ENCODE results near the gene KRTAP17-1.
"Not testable (repeated sequence)": the region's sequence is repeated elsewhere in the genome, so short reads cannot be mapped to it uniquely, and the experiment has no call there.

Gene KRTAP17-1, protein sequence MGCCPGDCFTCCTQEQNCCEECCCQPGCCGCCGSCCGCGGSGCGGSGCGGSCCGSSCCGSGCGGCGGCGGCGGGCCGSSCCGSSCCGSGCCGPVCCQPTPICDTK

DNA sequence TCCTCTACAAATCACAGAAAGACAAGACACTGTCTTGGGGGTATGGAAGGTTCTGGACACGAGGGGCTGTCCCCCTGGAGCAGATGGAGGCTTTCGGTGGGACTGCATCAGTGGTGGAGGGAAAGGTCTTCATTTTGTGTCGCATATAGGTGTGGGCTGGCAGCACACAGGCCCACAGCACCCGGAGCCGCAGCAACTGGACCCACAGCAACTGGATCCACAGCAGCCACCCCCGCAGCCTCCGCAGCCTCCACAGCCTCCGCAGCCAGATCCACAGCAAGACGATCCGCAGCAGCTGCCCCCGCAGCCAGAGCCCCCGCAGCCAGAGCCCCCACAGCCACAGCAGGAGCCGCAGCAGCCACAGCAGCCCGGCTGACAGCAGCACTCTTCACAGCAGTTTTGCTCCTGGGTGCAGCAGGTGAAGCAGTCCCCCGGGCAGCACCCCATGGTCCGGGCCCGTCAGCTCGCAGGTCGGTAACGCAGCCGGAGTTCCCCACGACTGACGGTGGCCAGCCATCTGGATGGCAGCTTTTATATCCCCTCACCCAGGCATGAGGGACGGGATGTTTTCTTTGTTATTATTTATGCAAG is at the start of gene KRTAP17-1:
KRTAP17-1 (minus strand) TSS at position 507 of the 591 bp plus-strand sequence; CDS start at position 447, 60 bp downstream.
- no peak for DNase-seq

DNA sequence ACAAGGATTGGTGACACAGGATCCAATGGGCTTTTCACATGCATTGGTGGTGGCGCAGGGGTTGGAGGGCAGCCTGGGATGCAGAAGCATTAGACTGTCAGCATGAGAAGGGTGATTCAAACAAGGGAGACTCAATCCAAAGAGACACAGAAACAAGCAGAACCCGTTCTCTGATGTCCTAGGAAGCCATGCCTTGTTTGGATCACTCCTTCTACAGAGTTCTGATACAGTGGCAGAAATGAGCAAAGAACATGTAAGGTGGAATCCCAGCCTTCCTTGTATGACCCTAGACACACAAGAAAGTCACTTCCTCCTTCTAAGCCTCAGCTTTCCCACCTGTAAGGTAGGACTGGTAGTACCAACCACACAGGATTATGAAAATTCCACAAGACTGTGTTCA is 48.4 kb upstream of the KRTAP17-1 start:
- DNase-seq: no peak

DNA sequence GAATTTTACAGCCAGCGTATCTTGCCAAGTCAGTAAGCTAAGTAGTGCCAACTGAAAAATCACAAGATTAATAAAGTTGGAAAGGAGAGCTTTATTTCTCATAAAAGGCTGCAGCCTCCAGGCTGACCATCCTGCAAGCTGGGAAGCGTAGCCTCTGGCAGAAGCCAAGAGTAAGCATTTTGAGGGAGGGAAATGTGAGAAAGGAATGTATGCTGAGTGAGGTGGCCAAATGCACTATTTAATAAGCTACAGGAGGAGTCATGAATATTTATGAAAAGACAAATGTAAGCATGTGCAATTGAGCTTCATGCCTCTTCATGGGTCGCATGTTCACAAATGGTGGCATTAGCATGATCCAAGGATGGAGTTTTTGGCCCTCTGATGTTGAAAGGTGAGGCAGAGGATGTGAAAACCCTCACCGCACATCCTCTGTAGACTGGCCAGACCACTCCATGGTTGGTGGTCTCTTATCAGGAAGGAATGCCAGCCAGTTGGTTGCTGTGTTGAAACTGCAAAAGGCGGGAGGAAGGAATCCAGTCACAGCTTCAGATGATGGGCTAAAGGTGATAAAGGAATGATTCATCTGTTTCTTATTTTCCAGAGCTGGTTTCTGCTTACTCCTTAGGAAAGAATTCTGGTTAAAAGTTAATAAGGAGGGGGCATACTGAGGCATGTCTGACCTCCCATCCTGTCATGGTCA is 44.9 kb upstream of the KRTAP17-1 start:
- DNase-seq: no peak

DNA sequence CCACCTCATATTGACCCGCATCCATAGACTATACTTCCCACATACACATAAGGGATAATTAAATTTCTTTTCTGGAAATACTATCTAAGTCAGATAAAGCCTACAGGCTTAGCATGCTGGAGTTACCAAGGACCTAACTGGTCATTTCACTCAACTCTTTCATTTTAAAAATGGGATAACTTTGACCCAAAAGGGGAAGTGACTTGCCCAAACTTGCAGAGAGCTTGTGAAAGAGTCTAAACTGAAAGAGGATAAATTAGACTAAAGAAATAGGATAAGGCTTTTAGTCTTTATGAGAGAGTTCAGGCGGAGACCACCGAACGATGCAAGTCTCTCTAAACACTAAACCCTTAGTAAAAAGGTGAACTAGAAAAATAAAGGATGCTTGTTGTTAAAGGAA is 39.0 kb upstream of the KRTAP17-1 start:
- no peak for DNase-seq

DNA sequence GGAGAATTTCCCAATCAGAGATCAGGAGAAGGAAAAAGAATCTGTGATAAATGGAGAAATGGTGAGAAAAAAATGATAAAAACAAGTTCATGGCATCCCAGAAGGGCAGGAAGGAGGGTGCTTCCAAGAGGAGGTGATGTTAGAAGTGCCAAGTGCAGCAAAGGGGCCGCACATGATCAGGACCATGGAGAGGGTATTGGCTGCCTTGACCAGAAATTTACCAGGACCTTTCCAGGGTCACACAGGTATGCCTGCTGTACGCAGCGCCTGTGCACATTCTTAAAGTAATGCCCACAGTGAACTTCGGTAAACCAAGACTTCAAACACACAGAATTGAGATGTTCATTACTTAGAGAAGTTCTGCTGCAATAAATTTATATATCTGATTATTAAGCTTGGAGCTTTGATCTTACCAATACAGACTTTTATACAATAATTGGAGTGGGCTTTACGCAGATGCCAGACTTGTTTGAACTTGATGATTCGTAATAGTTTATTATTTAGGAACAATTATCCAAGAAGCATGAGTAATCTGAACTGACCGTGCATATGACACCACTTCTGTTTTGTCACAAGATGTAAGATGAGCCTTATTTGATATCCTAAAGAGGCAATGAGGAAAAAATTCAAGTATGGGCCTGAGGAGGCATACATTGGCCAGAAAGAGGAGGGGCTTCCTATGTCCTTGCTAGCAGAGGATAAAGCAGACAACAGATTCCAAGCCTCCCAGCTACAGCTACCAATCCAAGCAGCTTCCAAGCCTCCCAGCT is 37.3 kb upstream of the KRTAP17-1 start:
- no peak for DNase-seq

DNA sequence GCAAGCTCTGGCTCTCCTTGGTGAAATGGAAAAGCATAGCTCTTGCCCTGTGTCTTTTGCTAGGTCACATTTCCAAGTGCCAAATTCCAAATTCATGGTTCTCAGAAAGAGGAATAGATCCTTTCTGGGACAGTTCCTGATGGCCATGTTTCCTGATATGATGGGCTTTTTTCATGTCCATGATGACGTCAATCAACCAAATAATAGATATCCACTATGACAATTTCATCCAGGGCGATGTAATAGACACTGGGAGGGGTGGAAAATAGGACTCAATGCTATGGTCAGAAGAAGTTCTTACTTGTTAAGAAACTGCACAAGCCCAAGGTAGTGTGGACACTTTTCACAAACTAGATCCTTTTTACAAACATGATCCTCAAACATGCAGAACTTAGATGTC is 35.7 kb upstream of the KRTAP17-1 start:
- DNase-seq: no peak

DNA sequence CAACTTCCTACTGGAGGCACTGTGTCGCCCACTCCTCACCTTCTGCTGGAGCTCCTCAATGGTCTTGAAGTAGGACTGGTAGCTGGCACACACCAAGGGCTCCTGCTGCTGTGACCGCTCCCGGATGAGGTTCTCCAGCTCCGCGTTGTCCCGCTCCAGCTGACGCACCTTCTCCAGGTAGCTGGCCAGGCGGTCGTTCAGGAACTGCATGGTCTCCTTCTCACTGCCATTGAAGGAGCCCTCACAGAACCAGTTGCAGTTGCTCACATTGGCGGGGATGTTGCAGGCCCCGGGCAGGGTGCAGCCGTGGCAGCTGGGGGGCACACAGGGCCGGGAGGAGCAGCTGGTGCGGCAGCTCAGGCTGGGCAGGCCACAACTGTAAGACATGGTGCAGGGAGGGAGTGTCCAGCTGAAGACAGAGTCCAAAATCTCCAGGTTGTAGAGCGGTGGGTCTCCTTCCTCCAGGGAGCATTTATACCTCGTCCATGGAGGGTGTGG is 34.9 kb upstream of the KRTAP17-1 start, which contains the start of gene KRT33A:
KRT33A (minus strand) TSS at position 448 of the 498 bp plus-strand sequence; CDS start at position 387, 61 bp downstream.
- DNase-seq: not testable (repeated sequence)

DNA sequence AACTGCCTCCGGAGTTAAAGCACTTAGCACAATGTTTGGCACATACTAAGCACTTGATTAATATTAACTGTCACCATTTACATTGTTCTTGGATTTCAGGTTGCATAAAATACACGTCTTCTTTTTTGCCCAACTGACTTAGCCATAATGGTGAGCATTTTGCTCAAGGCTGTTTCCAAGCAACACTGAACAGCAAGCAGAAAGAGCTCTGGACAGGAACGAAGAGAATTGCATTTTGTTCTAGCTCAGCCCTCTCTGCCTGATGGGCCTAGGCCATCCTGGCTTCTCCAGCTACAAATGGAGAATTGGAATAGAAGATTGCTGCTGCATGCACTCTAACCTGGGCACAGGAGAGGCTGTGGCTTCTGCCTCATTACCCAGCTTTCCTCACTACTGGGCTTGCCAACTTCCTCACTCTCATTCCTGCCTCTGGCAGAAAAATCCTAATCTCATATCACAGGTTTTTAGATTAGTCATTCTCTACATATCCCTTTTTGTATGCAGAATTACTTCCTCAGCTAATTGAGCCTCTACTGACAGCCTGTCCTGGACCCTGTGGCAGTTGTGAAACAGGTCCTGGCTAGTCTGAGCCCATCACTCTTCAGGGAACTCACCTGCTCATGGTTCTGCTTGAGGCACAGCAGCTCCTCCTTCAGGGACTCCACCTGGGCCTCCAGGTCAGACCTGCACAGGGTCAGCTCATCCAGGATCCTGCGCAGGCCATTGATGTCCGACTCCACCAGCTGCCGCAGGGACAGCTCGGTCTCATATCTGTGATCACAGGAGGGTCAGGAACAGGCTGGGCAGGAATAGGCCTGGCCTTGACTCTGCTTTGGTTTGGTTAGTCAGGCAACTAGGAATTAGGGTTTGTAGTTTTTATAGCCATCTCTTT is 32.6 kb upstream of the KRTAP17-1 start:
- DNase-seq: no peak

DNA sequence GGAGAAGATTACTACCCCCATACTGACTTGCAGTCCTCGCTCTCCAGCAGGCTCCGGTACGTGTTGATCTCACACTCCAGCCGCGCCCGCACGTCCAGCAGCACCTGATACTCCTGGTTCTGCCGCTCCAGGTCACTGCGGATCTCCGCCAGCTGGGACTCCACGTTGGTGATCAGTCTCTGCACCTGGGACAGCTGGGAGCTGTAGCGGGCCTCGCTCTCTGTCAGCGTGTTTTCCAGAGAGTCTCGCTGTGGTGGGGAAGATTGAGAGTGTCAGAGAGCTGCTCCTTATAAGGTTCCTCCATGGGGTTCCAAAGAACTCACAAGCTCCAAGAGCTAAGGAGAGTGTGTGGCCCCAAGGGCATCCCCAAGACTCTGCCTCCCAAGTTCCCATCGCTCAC is 30.9 kb upstream of the KRTAP17-1 start:
- DNase-seq: not testable (repeated sequence)

DNA sequence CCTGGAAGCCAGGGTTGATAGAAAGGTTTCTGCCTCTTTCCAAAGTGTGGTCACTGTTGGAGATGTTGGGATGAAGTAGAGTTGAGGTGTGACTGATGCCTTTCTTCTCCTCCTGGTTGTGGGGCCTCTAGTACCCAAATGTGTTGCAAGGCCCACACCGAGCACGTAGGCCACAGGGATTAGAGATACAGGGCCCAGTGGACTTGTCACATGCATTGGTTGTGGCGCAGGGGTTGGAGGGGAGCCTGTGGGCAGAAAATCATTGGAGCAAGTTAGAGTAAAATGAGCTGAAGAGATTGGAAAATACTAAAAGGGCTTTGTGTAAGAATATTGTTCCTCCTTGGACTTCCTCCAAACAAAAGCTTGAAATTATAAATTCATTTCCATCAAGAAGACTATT is 30.5 kb upstream of the KRTAP17-1 start:
- DNase-seq: no peak

DNA sequence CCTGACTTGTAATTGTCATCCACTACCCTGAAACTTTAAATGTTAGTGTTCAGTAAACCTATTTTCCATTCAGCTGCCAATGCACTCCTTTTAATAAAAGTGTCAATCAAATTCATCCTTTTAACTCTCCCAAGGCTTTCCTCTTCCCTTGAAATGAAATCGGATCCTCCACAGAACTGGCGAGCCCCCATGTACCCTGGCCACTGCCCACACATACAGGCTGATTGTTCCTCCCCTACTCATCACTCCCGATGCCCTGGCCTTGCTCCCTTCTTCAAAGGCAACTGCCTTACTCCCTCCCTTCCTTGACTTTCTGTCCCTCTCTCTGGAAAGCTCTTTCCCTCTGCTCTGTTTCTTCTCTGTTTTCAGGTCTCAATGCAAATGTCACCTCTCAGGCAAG is 27.5 kb upstream of the KRTAP17-1 start:
- no peak for DNase-seq

DNA sequence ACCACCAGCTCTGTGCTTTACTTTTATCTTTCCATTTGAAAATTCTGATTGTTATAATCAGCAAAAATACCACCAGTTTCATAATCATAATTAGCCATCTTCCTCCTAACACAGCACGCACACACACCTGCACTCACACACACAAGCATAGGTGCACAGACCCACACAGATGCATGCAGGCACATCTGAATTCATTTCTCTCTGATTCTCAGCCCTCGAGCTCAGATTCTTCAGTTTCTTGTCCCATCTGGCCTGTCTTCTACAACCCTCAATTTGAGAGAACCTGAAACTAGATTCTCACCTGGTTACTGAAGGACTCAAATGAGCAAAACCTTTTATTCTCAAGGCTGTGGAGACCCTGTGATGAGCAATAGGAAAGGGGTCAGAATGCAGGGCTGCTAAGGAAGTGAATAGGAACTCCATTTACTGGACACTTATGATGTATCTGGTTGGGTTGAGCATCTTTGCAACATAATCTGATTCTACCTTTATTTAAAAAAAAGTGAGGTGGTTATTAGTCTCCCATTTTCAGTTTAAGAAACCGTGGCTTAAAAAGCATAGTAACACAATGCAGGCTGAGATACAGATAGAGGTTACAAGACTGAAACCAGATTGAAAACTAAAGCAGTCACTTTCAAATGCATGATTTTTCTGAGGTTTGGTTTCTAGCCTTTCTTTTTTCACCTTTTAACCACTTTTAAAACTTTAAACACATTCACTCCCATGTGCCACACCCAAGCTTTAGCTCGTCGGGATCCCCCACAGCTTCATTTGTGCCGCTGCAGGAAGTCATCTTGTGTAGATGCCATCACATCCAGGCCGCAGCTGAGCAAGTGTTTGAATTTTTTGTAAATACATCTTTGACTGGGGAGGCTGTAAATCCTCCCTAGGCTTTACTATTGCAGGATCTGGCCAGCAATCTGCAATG is 25.7 kb upstream of the KRTAP17-1 start:
- DNase-seq: no peak

DNA sequence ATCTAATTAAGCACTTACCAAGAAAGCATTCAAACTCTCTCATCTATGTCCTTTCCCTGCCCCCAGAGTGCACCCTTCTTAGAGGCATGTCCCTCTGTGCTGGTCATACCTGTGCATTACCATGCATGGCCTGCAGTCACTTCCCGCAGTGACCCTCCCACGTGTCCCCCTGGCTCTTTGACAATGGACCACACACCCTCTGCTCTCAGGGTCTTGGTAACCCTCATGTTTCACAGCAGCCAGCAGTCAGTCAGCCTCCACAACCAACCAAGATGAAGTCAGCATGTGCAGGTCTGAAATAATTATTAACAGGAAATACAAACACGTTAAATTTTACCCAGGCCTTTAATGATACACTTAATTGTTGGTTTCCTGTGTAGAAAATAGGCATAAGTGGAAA is 25.0 kb upstream of the KRTAP17-1 start:
- no peak for DNase-seq

DNA sequence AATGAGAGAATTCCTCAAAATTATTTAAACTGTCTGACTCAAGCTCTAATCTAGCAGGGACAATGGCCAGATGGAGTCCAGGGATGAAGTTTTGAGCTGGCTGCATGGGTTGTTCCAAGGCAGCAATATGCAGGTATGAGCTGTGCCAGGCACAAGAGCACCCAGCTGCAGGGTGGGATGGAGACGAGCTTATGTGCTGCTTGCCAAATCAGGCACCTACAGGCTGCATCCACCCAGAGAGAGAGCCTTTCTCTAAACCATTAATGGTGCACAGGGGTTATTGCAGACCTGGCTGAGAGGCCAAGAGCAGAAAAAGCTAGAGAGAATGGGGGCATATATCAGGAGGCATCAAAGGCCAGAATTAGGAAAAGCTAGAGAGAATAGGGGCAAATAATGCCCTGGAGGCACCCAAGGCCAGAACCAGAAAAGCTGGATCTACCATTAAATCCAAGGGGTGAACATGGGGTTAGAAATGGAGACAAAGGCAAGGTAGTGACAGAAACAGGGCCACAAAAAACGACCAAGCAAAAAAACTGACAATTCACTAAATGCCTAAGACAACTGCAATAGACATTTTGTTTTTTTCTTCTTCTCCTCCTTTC is 24.2 kb upstream of the KRTAP17-1 start:
- no peak for DNase-seq

DNA sequence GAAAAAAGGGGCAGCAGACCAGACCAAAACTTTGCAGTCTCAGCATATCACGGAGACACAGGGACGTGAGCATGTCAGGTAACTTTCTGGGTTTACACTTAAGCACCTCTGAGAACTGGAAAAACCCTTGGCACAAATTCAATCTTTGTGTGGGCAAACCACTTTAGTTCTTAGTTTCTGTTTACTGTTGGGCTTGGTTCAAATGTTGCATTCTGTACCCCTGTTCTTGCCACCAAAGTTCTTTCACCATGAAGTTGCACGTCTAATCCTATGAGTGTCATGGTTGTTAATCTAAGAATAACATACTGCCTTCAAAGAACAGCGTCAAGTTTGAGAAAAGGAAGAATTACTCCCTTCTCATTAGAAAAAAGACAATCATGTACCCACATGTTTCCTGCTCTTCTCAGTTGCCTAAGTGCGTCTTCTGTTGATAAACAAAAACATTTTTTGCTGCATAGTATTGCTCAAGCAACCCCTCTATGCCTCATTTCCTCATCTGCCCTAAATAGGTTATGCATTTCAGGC is 23.5 kb upstream of the KRTAP17-1 start:
- no peak for DNase-seq

DNA sequence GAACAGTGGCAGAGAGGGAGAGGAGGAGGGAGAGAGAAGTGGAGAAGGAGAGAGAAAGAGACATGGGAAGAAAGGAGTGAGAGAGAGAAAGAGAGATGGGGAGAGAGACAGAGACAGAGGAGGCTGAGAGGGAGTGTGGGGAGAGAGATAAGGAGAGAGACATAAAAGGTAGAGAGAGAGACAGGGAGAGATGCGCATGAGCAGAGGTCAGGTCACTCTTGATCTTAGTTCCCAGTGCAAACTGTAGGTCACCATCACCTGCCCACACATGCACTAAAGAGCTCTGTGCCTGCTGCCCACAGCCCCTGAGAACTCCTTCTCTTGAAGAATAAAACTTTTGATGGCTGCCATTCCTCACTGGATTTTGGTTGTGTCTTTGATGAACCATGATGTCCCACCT is 20.2 kb upstream of the KRTAP17-1 start:
- no peak for DNase-seq

DNA sequence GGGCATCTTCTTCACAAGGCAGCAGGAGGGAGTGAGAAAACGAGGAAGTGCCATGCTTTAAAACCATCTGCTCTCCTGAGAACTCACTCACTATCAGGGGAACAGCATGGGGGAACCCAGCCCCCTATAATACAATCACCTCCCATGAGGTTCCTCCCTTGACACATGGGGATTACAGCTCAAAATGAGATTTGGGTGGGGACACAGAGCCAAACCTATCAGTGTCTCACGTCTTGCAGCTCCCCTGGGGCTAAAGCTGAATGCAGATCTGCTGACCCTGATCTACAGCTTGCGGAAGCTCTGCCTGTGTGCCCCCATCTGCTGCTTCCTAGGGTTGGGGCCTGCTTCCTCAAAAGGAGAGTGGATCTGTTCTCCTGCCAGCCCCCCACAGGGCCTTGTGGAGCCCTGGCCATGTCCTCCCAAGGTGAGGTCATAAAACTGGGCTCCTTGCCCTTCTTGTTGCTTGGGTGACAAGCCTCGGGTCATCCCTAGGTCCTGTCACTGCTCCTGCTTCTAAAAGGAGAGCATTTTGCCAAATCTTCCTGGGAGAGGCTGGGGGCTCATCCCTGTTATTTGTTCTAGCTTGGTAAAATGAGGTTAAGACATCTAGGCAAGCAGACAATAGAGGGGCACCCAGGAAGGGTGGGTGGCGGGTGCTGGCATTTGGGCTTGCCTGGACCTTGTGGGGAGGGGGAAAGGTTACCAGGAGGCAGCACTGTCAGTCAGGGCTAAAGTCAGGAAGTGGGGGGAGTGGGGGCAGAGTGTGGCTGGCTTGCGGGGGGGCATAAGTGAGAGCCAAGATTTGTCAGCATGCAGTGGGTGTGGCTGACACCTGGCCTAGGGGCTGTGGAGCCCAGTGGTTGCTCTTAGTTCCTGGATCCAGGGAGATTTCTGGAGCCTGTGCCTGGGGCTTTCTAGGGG is 19.1 kb upstream of the KRTAP17-1 start:
- DNase-seq: no peak

DNA sequence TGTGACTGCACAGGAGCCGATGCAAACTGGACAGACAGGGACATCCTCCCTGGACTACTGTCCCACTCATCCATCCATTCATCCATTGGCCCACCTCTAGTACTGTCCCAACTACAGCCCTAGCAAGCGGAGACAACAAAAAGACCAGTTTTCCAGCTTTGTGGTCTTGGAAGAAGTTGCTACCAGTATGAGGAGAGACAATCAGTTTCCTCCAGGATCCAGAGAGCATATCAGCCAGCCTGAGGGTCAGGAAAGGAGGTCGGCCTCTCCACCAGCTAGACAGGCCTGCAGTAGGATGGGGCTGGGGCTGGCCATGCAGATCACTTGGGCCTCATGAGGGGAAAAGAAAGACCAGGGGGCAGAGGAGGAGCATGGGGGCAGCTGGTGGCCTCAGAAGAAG is 18.3 kb upstream of the KRTAP17-1 start:
- DNase-seq: no peak

DNA sequence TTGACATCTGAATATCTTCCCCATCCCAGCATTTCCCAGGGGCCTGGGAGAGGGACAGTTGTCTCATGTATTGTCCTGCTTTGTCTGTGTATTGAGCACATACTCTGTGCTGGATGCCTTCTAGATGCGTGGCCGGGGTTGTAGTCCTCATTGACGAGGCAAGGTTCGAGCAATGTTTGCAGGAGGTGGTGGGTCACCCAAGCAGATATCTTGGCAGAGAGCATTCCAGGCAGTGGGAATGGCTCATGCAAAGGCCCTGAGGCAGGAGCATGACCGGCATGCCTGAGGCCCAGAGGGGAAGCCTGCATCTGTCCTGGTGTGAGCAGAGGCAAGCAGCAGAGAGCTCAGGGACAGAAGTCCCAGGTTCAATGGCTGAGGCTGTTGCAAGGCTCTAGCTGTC is 17.6 kb upstream of the KRTAP17-1 start:
- DNase-seq: no peak

Measured in 8988T (cell line).